Femur (tissue), 1 donor: ENCODE data around the gene HNRNPA0.
A peak's percentile ranks its signal among the peaks of the same experiment; 100 is the strongest.

Experiments
- DNase-seq: peaks from one replicate; pipeline ENCODE4 v3.0.0-alpha.2; 2017

Gene HNRNPA0

GRCh38 chr5:137716337-137716736 is 37.8 kb downstream of the HNRNPA0 start:
- no peak for DNase-seq

GRCh38 chr5:137715456-137715855 is 38.7 kb downstream of the HNRNPA0 start:
- no peak for DNase-seq

- no peak for DNase-seq
These were observed 39.2 kb downstream of the HNRNPA0 start for GRCh38 chr5:137714946-137715345.

GRCh38 chr5:137714494-137714893 is 39.7 kb downstream of the HNRNPA0 start:
- no peak for DNase-seq

- DNase-seq, result no peak
These were observed 42.0 kb downstream of the HNRNPA0 start for GRCh38 chr5:137712139-137712667.

GRCh38 chr5:137710086-137710485 is 44.1 kb downstream of the HNRNPA0 start:
- no peak for DNase-seq

- no peak for DNase-seq
These were observed 45.2 kb downstream of the HNRNPA0 start for GRCh38 chr5:137708796-137709559.

- DNase-seq, result no peak
These were observed 46.1 kb downstream of the HNRNPA0 start for GRCh38 chr5:137708062-137708461.

- no peak for DNase-seq
These were observed 47.3 kb downstream of the HNRNPA0 start for GRCh38 chr5:137706841-137707240.

- no peak for DNase-seq
These were observed 49.1 kb downstream of the HNRNPA0 start for GRCh38 chr5:137705106-137705505.

- no peak for DNase-seq
These were observed 50.6 kb downstream of the HNRNPA0 start for GRCh38 chr5:137703565-137703964.

GRCh38 chr5:137700282-137700680 is 53.9 kb downstream of the HNRNPA0 start:
- DNase-seq, result no peak

- peak; percentile 23 for DNase-seq
These were observed 54.6 kb downstream of the HNRNPA0 start for GRCh38 chr5:137699336-137700281.

- DNase-seq, result no peak
These were observed 57.7 kb downstream of the HNRNPA0 start for GRCh38 chr5:137696481-137696880.

GRCh38 chr5:137695651-137696428 is 58.3 kb downstream of the HNRNPA0 start:
- DNase-seq, result peak; percentile 21
